Natural killer cell treated with Interleukin-12 subunit alpha and Interleukin-12 subunit beta and Interleukin-15 and Interleukin-18, amount 100 ng/mL, for 72 hours (primary cell): ENCODE data around the gene GPC6. TPM values are rescaled to one million over a fixed set of nuclear protein-coding genes. Genes with fewer than 3 reads are reported as not detected.

Experiments used
- ATAC-seq, 2 donors: fragments of 150-1000 bp; cut with Tn5 transposase in 1 of 2; sonication (Bioruptor Pico), chemical (Tn5 transposase) in 1 of 2; 2 replicates each; pipeline ENCODE4 v1.10.0; 2021
- DNase-seq: peaks from one replicate; pipeline ENCODE4 v3.0.0; 2022; ENCODE audit warnings: low spot score
- H3K27ac Mint-ChIP-seq, 2 donors: 1 replicate in 1 of 2; 2 replicates in 1 of 2; pipeline ENCODE4 v1.8.0; 2022; ENCODE audit warnings: mixed read lengths in 2 of 2, mild to moderate bottlenecking in 1 of 2, moderate library complexity in 1 of 2
- H3K27me3 Mint-ChIP-seq, 2 donors: 1 replicate in 1 of 2; 2 replicates in 1 of 2; pipeline ENCODE4 v1.8.0; 2022; ENCODE audit warnings: mixed read lengths in 2 of 2
- H3K36me3 Mint-ChIP-seq: one replicate; pipeline ENCODE4 v1.8.0; 2022; ENCODE audit warnings: mixed read lengths
- H3K4me1 Mint-ChIP-seq, 2 donors: 1 replicate in 1 of 2; 2 replicates in 1 of 2; pipeline ENCODE4 v1.8.0; 2022; ENCODE audit warnings: low read depth in 2 of 2, mixed read lengths in 2 of 2, mild to moderate bottlenecking in 1 of 2
- H3K4me3 Mint-ChIP-seq: one replicate; pipeline ENCODE4 v1.8.0; 2022; ENCODE audit warnings: mixed read lengths
- H3K9me3 Mint-ChIP-seq: 2 replicates; pipeline ENCODE4 v1.8.0; 2022; ENCODE audit warnings: mixed read lengths
- total RNA-seq, 2 donors: library from RNA; stranded (reverse); gene quantifications; one replicate each; pipeline ENCODE4 v1.2.3, GENCODE V29; 2022

GPC6 gene
- total RNA-seq, 2 donors from 2014 or later, result not detected

- Mint-ChIP-seq H3K27me3 (no peaks in the 10 kb centered on the region), H3K4me1 (no peaks in the 10 kb centered on the region), H3K4me3 (no peak overlapping the region), H3K27ac (no peak overlapping the region), H3K9me3 (no peaks in the 10 kb centered on the region), H3K36me3 (no peaks in the 10 kb centered on the region)
- DNase-seq (no peak), ATAC-seq (no peak)
Observed at GRCh38 chr13:94033830-94034642, 807.4 kb downstream of the GPC6 start.

GRCh38 chr13:94050039-94050438 lies 823.4 kb downstream of the GPC6 start:
- no peak overlapping the region for H3K27ac Mint-ChIP-seq
- ATAC-seq (no peak), DNase-seq (no peak)
- peaks cover 2 to 9% of the 10 kb centered on the region in 2 donors for H3K27me3 Mint-ChIP-seq
- no peak overlapping the region for H3K4me3 Mint-ChIP-seq
- H3K36me3 Mint-ChIP-seq, result no peaks in the 10 kb centered on the region
- no peaks in the 10 kb centered on the region for H3K9me3 Mint-ChIP-seq
- H3K4me1 Mint-ChIP-seq, result no peaks in the 10 kb centered on the region

DNA sequence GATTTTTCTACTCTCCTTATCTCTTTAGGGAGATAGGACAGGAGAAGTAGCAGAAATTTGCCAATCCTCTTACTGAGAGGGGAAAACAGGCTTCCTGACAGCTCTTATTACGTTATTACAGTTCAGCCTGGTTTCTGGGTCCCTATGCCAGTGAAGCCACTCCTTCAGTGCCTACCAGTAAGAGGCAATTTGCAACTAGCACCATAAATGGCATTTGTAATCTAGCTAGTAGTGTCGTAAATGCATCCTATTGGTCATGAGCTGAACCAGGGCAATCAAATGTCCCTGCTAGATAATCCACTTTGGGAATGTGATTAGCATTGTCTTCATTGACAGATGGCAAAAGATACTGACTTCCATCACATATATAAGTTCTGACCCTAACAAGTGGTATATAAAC lies 824.1 kb downstream of the GPC6 start:
- H3K4me3 Mint-ChIP-seq, result no peak overlapping the region
- H3K27ac Mint-ChIP-seq, result no peak overlapping the region
- peaks cover 2 to 9% of the 10 kb centered on the region in 2 donors for H3K27me3 Mint-ChIP-seq
- no peak for DNase-seq
- ATAC-seq, result no peak
- no peaks in the 10 kb centered on the region for H3K9me3 Mint-ChIP-seq
- H3K36me3 Mint-ChIP-seq, result no peaks in the 10 kb centered on the region
- no peaks in the 10 kb centered on the region for H3K4me1 Mint-ChIP-seq

GRCh38 chr13:94053986-94054593 lies 827.5 kb downstream of the GPC6 start:
- no peaks in the 10 kb centered on the region for H3K9me3 Mint-ChIP-seq
- no peaks in the 10 kb centered on the region for H3K36me3 Mint-ChIP-seq
- H3K27ac Mint-ChIP-seq, result no peak overlapping the region
- peaks cover 2 to 9% of the 10 kb centered on the region in 2 donors for H3K27me3 Mint-ChIP-seq
- DNase-seq, result no peak
- H3K4me1 Mint-ChIP-seq, result no peaks in the 10 kb centered on the region
- no peak for ATAC-seq
- no peak overlapping the region for H3K4me3 Mint-ChIP-seq

DNA sequence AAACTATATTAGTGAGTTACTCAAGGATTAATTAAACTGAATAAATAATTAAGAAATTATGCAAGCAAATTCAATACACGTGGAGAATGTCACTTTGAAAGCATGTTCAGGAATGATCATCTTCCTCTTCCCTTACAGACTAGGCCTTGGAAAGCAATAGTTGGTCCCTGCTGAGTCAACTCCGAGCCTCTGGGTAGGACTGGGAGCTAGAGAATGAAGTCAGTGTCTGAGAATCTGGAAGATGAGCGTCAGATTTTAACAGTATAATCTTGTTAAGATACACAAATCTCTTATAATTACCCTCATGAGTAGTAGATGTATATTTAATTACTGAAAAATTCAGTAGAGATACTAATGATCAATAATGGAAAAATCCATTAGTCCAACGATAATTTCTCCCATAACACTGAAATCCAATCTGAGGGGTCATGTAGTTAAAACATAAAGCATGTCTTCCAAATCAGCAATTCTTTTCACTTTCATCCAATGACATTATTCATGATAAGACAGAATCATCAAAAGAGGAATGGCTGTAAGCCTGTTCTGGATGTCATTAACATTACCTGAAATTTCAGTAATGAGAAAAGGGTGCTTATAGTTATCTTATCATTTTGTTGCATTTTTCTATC lies 829.9 kb downstream of the GPC6 start:
- Mint-ChIP-seq H3K27me3 (peaks cover 0 to 2% of the 10 kb centered on the region in 2 donors), H3K4me1 (no peaks in the 10 kb centered on the region), H3K4me3 (no peak overlapping the region), H3K36me3 (no peaks in the 10 kb centered on the region), H3K27ac (no peak overlapping the region), H3K9me3 (no peaks in the 10 kb centered on the region)
- ATAC-seq (no peak), DNase-seq (no peak)

DNA sequence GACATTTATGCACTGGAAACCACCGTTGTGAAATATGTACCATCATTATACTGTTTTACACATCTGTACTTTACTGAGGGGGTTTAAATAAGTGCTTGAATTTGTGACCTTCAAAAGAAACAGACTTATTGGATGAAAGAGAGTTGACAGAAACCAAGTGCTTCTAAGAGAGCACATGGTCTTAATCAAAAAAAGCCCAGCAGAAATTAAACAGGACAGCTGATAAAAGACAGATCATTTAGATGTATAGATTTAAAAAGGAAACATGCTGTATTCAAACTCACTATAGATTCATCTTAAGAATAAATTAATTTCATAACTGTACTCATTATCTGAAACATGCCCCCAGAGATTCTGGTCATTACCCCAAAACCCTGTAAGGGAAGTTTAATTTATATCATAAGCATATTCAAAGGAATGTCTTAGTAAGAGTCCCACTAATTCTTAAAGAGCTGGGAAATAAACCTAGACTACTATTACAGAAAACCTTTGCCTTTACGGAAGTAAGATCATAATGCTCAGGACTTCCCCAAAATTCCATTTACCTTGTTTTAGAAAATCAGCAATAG lies 831.1 kb downstream of the GPC6 start:
- no peaks in the 10 kb centered on the region for H3K4me1 Mint-ChIP-seq
- H3K36me3 Mint-ChIP-seq, result no peaks in the 10 kb centered on the region
- ATAC-seq (no peak), DNase-seq (no peak)
- H3K27me3 Mint-ChIP-seq, result peaks cover 0 to 2% of the 10 kb centered on the region in 2 donors
- no peaks in the 10 kb centered on the region for H3K9me3 Mint-ChIP-seq
- H3K27ac Mint-ChIP-seq, result no peak overlapping the region
- no peak overlapping the region for H3K4me3 Mint-ChIP-seq

GRCh38 chr13:94058821-94059360 lies 832.3 kb downstream of the GPC6 start:
- DNase-seq (no peak), ATAC-seq (no peak)
- no peaks in the 10 kb centered on the region for H3K9me3 Mint-ChIP-seq
- H3K36me3 Mint-ChIP-seq, result no peaks in the 10 kb centered on the region
- no peak overlapping the region for H3K27ac Mint-ChIP-seq
- H3K27me3 Mint-ChIP-seq, result peaks cover 0 to 2% of the 10 kb centered on the region in 2 donors
- no peaks in the 10 kb centered on the region for H3K4me1 Mint-ChIP-seq
- no peak overlapping the region for H3K4me3 Mint-ChIP-seq

- no peak overlapping the region for H3K4me3 Mint-ChIP-seq
- H3K9me3 Mint-ChIP-seq, result no peaks in the 10 kb centered on the region
- H3K27ac Mint-ChIP-seq, result no peak overlapping the region
- ATAC-seq (no peak), DNase-seq (no peak)
- peaks cover 0 to 2% of the 10 kb centered on the region in 2 donors for H3K27me3 Mint-ChIP-seq
- no peaks in the 10 kb centered on the region for H3K36me3 Mint-ChIP-seq
- H3K4me1 Mint-ChIP-seq, result no peaks in the 10 kb centered on the region
Observed at GRCh38 chr13:94061301-94061700, 834.7 kb downstream of the GPC6 start.

DNA sequence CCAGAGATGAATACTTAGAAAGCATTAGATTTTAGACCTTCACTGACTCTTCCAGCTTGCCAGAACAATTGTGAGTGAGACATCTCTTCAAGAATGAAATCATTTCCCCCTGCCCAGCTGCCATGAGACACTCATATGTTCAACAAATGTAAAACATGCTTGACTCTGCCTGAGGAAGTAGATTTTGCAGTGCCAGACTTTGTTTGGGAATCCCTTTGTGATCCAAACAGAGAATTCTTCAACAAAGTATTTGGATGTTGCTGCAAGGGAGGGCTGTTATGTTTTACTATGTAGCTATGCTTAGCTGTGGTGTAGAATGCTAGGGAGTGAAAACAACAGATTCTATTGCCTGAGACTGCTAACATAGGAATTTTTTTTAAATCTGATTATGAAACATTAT lies 836.5 kb downstream of the GPC6 start:
- H3K4me3 Mint-ChIP-seq, result no peak overlapping the region
- no peaks in the 10 kb centered on the region for H3K9me3 Mint-ChIP-seq
- no peak for ATAC-seq
- H3K27me3 Mint-ChIP-seq, result no peaks in the 10 kb centered on the region
- H3K27ac Mint-ChIP-seq, result no peak overlapping the region
- DNase-seq, result no peak
- no peaks in the 10 kb centered on the region for H3K36me3 Mint-ChIP-seq
- no peaks in the 10 kb centered on the region for H3K4me1 Mint-ChIP-seq

- no peak overlapping the region for H3K4me3 Mint-ChIP-seq
- no peak overlapping the region for H3K27ac Mint-ChIP-seq
- no peak for ATAC-seq
- no peaks in the 10 kb centered on the region for H3K9me3 Mint-ChIP-seq
- no peaks in the 10 kb centered on the region for H3K27me3 Mint-ChIP-seq
- no peaks in the 10 kb centered on the region for H3K4me1 Mint-ChIP-seq
- no peaks in the 10 kb centered on the region for H3K36me3 Mint-ChIP-seq
- DNase-seq, result no peak
Observed at GRCh38 chr13:94063848-94064247, 837.2 kb downstream of the GPC6 start.

DNA sequence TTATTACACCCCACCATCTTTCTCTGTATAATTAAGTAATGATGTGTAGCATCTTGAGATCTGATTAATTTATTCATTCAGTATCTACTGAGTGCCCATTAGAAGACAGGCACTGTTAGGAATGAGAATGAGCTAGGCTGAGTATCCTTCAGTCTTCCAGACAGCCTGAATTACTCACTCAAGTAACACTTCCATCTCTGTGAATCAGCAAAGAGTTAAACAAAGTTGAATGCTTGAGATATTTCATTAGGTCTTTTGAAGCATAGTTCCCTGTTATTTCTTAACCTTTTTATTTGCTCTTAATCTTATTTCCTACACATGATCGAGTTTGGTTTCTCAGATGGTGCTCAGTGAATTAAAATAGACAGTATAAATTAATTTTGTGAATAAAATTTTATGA lies 839.1 kb downstream of the GPC6 start:
- no peak for ATAC-seq
- no peak for DNase-seq

GRCh38 chr13:94073007-94073744 lies 846.6 kb downstream of the GPC6 start:
- DNase-seq, result no peak
- peaks cover 4% of the 10 kb centered on the region for H3K36me3 Mint-ChIP-seq
- H3K27ac Mint-ChIP-seq, result no peak overlapping the region
- ATAC-seq, result no peak
- no peak overlapping the region for H3K4me3 Mint-ChIP-seq
- H3K27me3 Mint-ChIP-seq, result peaks cover 5 to 14% of the 10 kb centered on the region in 2 donors
- peaks cover 3% of the 10 kb centered on the region for H3K9me3 Mint-ChIP-seq
- H3K4me1 Mint-ChIP-seq, result no peaks in the 10 kb centered on the region

More for the DNA sequence above, 839.1 kb downstream of the GPC6 start:
- peaks cover 3% of the 10 kb centered on the region for H3K9me3 Mint-ChIP-seq
- H3K4me3 Mint-ChIP-seq, result no peak overlapping the region
- no peak overlapping the region for H3K27ac Mint-ChIP-seq
- H3K36me3 Mint-ChIP-seq, result no peaks in the 10 kb centered on the region
- no peaks in the 10 kb centered on the region for H3K27me3 Mint-ChIP-seq
- H3K4me1 Mint-ChIP-seq, result no peaks in the 10 kb centered on the region

DNA sequence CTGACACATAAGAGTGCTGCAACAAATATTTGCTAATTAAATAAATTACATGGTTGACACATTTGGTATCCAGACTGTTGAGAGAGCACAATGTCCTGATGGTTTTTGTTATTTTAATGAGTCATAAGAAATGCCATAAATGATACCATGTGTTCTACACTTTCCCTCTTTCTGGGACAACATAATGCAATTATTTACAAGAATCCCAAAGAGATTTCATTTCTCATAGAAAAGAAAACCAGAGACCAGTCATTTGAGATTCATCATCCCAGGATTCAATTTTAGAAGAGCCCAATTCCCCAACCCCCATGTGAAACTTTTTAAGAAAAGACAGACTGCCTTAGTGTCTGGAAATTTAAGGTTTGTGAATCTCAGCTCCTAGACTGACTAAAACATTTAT lies 853.3 kb downstream of the GPC6 start:
- ATAC-seq, result no peak
- Mint-ChIP-seq H3K4me3 (no peak overlapping the region), H3K36me3 (peaks cover 4% of the 10 kb centered on the region), H3K27ac (no peak overlapping the region), H3K27me3 (peaks cover 8 to 17% of the 10 kb centered on the region in 2 donors), H3K9me3 (peaks cover 3% of the 10 kb centered on the region), H3K4me1 (no peaks in the 10 kb centered on the region)
- DNase-seq, result no peak
